IgD-negative memory B cell (primary cell): ENCODE measurements around the gene LRRC74B. TPM values are rescaled to one million over a fixed set of nuclear protein-coding genes. Genes with fewer than 3 reads are reported as not detected.
"Not testable (repeated sequence)": the region's sequence is repeated elsewhere in the genome, so short reads cannot be mapped to it uniquely, and the experiment has no call there.

Experiments
- H3K27ac Mint-ChIP-seq, 3 donors: one replicate each; pipeline ENCODE4 v1.8.0; 2020 to 2022; ENCODE audit warnings: mild to moderate bottlenecking in 3 of 3, mixed read lengths in 3 of 3, moderate library complexity in 1 of 3
- H3K27me3 Mint-ChIP-seq: one replicate; pipeline ENCODE4 v1.8.0; 2021; ENCODE audit warnings: mixed read lengths
- H3K36me3 Mint-ChIP-seq: one replicate; pipeline ENCODE4 v1.8.0; 2020; ENCODE audit warnings: mild to moderate bottlenecking, mixed read lengths
- H3K4me1 Mint-ChIP-seq, 3 donors: one replicate each; pipeline ENCODE4 v1.8.0; 2020 to 2022; ENCODE audit warnings: mixed read lengths in 3 of 3, mild to moderate bottlenecking in 1 of 3
- H3K4me3 Mint-ChIP-seq, 4 donors: one replicate each; pipeline ENCODE4 v1.8.0; 2020 to 2022; ENCODE audit warnings: mild to moderate bottlenecking in 4 of 4, mixed read lengths in 4 of 4, moderate library complexity in 3 of 4
- H3K9me3 Mint-ChIP-seq, 3 donors: one replicate each; pipeline ENCODE4 v1.8.0; 2020 to 2021; ENCODE audit warnings: mixed read lengths in 3 of 3, mild to moderate bottlenecking in 1 of 3
- polyA plus RNA-seq: library from polyadenylated mRNA; unstranded; fragments of 300-500 nt; fragmentation: Illumina TruSeq; gene quantifications from one replicate; pipeline ENCODE4 v1.2.3, GENCODE V29; 2021

LRRC74B gene
- polyA plus RNA-seq, 1 donor from 2014 or later, result not detected

- H3K27me3 Mint-ChIP-seq, H3K4me1 Mint-ChIP-seq, H3K9me3 Mint-ChIP-seq, H3K27ac Mint-ChIP-seq, H3K4me3 Mint-ChIP-seq, H3K36me3 Mint-ChIP-seq: not testable (repeated sequence)
These were observed 42.2 kb downstream of the LRRC74B start for GRCh38 chr22:21087926-21088325.

DNA sequence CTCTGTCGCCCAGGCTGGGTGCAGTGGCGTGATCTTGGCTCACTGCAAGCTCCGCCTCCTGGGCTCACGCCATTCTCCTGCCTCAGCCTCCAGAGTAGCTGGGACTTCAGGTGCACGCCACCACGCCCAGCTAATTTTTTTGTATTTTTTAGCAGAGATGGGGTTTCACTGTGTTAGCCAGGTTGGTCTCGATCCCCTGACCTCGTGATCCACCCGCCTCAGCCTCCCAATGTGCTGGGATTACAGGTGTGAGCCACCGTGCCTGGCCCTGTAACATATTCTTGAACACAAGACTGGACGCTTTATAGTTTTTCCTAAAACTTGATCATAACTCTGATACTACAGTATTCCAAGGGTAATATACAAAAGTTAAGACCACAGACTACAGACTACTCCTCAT is 45.5 kb downstream of the LRRC74B start:
- not testable (repeated sequence) for H3K27me3 Mint-ChIP-seq, H3K36me3 Mint-ChIP-seq, H3K27ac Mint-ChIP-seq, H3K9me3 Mint-ChIP-seq, H3K4me3 Mint-ChIP-seq, H3K4me1 Mint-ChIP-seq

DNA sequence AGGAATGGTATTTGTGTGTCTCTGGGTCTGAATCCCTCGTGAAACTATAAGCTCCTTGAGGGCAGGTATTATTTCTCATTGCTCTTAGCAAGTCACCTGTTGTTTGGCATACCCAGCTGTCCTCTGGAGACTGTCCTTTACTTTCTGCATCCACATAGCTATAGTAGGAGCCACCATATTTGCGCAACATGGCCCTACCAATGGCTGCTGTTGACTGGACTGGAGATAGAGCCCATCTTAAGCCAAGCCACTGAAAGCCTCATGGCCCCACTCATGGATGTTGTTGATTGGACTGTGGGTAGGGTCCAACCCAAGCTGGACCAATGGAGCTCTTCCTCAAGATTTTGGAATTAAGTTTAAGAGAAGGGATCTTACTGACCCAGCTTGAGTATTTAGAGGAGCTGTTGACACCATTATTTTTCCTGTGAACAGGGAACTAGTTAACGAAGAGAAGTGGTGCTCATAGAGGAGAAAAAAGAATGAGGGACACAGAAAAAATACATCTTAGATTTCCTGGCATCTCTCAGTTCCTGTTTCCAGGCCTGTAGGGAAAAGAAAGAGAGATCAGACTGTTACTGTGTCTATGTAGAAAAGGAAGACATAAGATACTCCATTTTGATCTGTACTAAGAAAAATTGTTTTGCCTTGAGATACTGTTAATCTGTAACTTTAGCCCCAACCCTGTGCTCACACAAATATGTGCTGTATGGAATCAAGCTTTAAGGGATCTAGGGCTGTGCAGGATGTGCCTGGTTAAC is 47.2 kb downstream of the LRRC74B start:
- peaks cover under 1% of the 10 kb centered on the region for H3K27me3 Mint-ChIP-seq
- H3K27ac Mint-ChIP-seq, result no peak overlapping the region
- H3K9me3 Mint-ChIP-seq, result no peaks in the 10 kb centered on the region
- H3K4me1 Mint-ChIP-seq, result no peaks in the 10 kb centered on the region
- H3K36me3 Mint-ChIP-seq, result no peaks in the 10 kb centered on the region
- H3K4me3 Mint-ChIP-seq, result no peak overlapping the region

- not testable (repeated sequence) for H3K36me3 Mint-ChIP-seq, H3K27me3 Mint-ChIP-seq, H3K4me3 Mint-ChIP-seq, H3K27ac Mint-ChIP-seq, H3K9me3 Mint-ChIP-seq, H3K4me1 Mint-ChIP-seq
These were observed 47.9 kb downstream of the LRRC74B start for GRCh38 chr22:21093555-21094137.

DNA sequence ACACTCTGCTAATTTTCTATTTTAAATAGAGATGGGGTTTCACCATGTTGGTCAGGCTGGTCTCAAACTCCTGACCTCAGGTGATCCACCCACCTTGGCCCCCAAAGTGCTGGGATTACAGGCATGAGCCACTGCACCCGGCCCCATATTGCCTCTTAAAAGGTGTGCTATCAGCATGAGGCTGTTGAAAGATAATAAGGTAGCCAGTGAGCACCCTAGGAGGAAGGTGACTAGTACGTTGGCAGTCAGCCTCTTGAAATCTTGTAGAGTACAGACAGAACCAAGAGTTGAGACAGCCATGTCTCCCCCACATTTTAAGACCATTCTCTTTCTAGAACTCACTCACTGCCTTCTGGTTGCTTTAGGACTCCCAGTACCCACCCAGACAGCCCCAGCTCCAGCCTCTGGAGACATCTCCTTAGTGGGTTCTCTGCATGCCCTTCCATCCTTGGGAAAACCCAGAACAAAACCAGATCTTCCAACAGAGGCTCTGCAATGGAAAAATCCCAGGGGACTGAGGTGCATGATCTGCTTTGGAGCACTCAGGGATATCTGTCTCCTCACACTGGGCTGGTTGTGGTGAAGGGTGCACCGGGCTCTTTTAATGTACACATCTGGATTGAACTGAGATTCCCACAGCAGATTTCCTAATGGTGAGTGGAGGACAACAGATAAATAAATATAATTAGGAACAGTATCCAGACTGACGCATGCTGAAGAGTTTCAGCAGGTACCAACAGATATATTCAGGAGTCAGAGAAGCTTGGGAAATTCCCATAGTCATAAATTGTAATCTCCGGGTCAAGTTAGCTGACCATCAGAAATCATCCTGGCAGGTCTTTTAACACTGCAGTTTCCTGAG is 49.4 kb downstream of the LRRC74B start:
- H3K27me3 Mint-ChIP-seq, result peaks cover 9% of the 10 kb centered on the region
- no peaks in the 10 kb centered on the region for H3K9me3 Mint-ChIP-seq
- H3K4me3 Mint-ChIP-seq, result no peak overlapping the region
- no peaks in the 10 kb centered on the region for H3K4me1 Mint-ChIP-seq
- H3K36me3 Mint-ChIP-seq, result no peaks in the 10 kb centered on the region
- no peak overlapping the region for H3K27ac Mint-ChIP-seq

DNA sequence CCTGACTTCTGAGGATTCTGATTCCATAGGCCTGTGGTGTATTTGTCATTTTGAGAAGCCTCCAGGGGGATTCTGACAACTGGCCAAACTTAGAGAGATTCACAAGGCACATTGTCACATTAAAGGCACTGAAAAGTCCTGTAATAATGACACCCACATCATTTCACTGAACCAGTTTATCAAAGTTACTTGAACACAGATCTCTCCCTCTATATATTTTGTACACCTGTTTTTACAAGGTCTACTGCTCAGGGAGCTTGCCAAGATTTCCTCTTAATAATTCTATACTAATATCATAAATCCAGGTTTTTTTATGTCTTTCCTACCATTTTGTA is 50.0 kb downstream of the LRRC74B start:
- H3K4me1 Mint-ChIP-seq, result no peaks in the 10 kb centered on the region

DNA sequence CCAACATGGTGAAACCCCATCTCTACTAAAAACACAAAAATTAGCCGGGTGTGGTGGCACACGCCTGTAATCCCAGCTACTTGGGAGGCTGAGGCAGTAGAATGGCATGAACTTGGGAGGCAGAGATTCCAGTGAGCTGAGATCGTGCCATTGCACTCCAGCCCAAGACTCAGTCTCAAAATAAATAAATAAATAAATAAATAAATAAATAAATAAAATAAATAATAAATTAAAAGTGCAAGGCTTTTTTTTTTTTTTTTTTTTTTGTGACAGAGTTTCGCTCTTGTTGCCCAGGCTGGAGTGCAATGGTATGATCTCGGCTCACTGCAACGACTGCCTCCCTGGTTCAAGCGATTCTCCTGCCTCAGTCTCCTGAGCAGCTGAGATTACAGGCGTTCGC is 51.1 kb downstream of the LRRC74B start:
- not testable (repeated sequence) for H3K9me3 Mint-ChIP-seq, H3K4me1 Mint-ChIP-seq, H3K4me3 Mint-ChIP-seq, H3K36me3 Mint-ChIP-seq, H3K27ac Mint-ChIP-seq
- peaks cover 13% of the 10 kb centered on the region for H3K27me3 Mint-ChIP-seq

More for the DNA sequence above, 50.0 kb downstream of the LRRC74B start:
- no peak overlapping the region for H3K4me3 Mint-ChIP-seq
- H3K9me3 Mint-ChIP-seq, result no peaks in the 10 kb centered on the region
- H3K27me3 Mint-ChIP-seq, result peaks cover 9% of the 10 kb centered on the region
- no peaks in the 10 kb centered on the region for H3K36me3 Mint-ChIP-seq
- H3K27ac Mint-ChIP-seq, result no peak overlapping the region

DNA sequence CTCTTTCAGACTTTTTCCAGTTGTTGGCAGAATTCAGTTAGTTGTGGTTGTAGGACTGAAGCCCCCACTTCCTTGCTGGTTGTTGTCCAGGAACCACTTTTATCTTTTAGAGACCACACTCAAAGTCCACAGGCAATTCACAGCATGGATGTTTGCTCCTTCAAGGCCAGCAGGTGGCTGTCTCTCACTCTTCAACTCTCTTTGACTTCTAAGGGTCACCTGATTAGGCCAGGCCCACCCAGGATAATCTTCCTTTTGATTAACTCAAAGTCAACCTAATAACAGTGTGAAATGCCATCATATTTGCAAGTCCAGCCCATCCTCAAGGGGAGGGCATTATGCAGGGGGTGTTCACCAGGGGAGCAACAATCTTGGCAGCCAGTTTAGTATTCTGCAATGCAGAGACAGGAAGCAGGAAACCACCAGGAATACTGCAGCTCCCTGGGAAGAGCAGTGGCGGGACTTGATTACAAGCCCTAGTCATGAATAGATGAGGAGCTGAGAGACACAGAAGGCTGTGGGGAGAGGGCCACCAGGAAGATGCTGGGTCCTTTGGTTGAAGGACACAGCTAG is 52.4 kb downstream of the LRRC74B start:
- no peaks in the 10 kb centered on the region for H3K9me3 Mint-ChIP-seq
- no peaks in the 10 kb centered on the region for H3K36me3 Mint-ChIP-seq
- no peak overlapping the region for H3K4me3 Mint-ChIP-seq
- no peak overlapping the region for H3K27ac Mint-ChIP-seq
- H3K27me3 Mint-ChIP-seq, result peaks cover 18% of the 10 kb centered on the region
- peaks cover 0 to 7% (median 4%) of the 10 kb centered on the region in 3 donors for H3K4me1 Mint-ChIP-seq

GRCh38 chr22:21099578-21099977 is 53.8 kb downstream of the LRRC74B start:
- H3K9me3 Mint-ChIP-seq, result no peaks in the 10 kb centered on the region
- H3K4me3 Mint-ChIP-seq, result no peak overlapping the region
- no peaks in the 10 kb centered on the region for H3K36me3 Mint-ChIP-seq
- no peak overlapping the region for H3K27ac Mint-ChIP-seq
- H3K27me3 Mint-ChIP-seq, result peaks cover 20% of the 10 kb centered on the region
- peaks cover 5 to 7% (median 6%) of the 10 kb centered on the region in 3 donors for H3K4me1 Mint-ChIP-seq

- Mint-ChIP-seq H3K27ac (no peak overlapping the region), H3K27me3 (peaks cover 21% of the 10 kb centered on the region), H3K36me3 (no peaks in the 10 kb centered on the region), H3K4me3 (no peak overlapping the region), H3K9me3 (no peaks in the 10 kb centered on the region), H3K4me1 (peaks cover 5 to 7% (median 6%) of the 10 kb centered on the region in 3 donors)
These were observed 54.6 kb downstream of the LRRC74B start for GRCh38 chr22:21100149-21101032.

- Mint-ChIP-seq H3K27ac (peak overlapping the region in 1 of 3 donors; percentile 75), H3K27me3 (peaks cover 29% of the 10 kb centered on the region)
These were observed 56.3 kb downstream of the LRRC74B start for GRCh38 chr22:21101877-21102638.

GRCh38 chr22:21102659-21103267 is 57.0 kb downstream of the LRRC74B start:
- no peak overlapping the region for H3K4me3 Mint-ChIP-seq
- peaks cover 31% of the 10 kb centered on the region for H3K27me3 Mint-ChIP-seq
- H3K36me3 Mint-ChIP-seq, result no peaks in the 10 kb centered on the region
- H3K9me3 Mint-ChIP-seq, result no peaks in the 10 kb centered on the region
- H3K4me1 Mint-ChIP-seq, result peaks cover 5 to 7% (median 6%) of the 10 kb centered on the region in 3 donors
- no peak overlapping the region for H3K27ac Mint-ChIP-seq

More at GRCh38 chr22:21101877-21102638, 56.3 kb downstream of the LRRC74B start:
- H3K36me3 Mint-ChIP-seq, result no peaks in the 10 kb centered on the region
- H3K4me3 Mint-ChIP-seq, result no peak overlapping the region
- H3K4me1 Mint-ChIP-seq, result peaks cover 5 to 7% (median 6%) of the 10 kb centered on the region in 3 donors
- no peaks in the 10 kb centered on the region for H3K9me3 Mint-ChIP-seq

- H3K4me3 Mint-ChIP-seq, result no peak overlapping the region
- H3K27ac Mint-ChIP-seq, result no peak overlapping the region
- no peaks in the 10 kb centered on the region for H3K36me3 Mint-ChIP-seq
- H3K4me1 Mint-ChIP-seq, result peaks cover 5 to 7% (median 6%) of the 10 kb centered on the region in 3 donors
- peaks cover 28% of the 10 kb centered on the region for H3K27me3 Mint-ChIP-seq
- no peaks in the 10 kb centered on the region for H3K9me3 Mint-ChIP-seq
These were observed 57.9 kb downstream of the LRRC74B start for GRCh38 chr22:21103633-21104032.
